K562 (cell line): ENCODE results near the gene UBFD1. TPM values are rescaled to one million over a fixed set of nuclear protein-coding genes. Genes with fewer than 3 reads are reported as not detected.

ENCODE experiments used
- ELF1 ChIP-seq: fragments of 200-800 bp; sonication (Bioruptor generic); IDR thresholded peaks from 2 replicates; pipeline ENCODE4 v1.6.1; 2016; ENCODE audit warnings: missing genetic modification characterization, missing compliant biosample characterization
- GATA2 ChIP-seq: sonication (generic); formaldehyde crosslinking; IDR thresholded peaks from 2 replicates; pipeline ENCODE4 v1.4.0; 2020; ENCODE audit warnings: mild to moderate bottlenecking, missing genetic modification reagents
- HDAC6 ChIP-seq: IDR thresholded peaks from 2 replicates; pipeline ENCODE4 v1.6.1; 2012; ENCODE audit warnings: low read depth, mild to moderate bottlenecking, control low read depth, inconsistent platforms, low read length, moderate library complexity
- HNRNPK ChIP-seq: fragments of 200-400 bp; formaldehyde crosslinking; IDR thresholded peaks from one replicate; pipeline ENCODE4 v1.6.1; 2018; ENCODE audit warnings: mild to moderate bottlenecking, low read depth, low read length; ENCODE audit not compliant: poor library complexity, severe bottlenecking
- KAT7 ChIP-seq: sonication (generic); formaldehyde crosslinking; IDR thresholded peaks from 2 replicates; pipeline ENCODE4 v1.8.0; 2022; ENCODE audit warnings: missing genetic modification reagents, mild to moderate bottlenecking, borderline replicate concordance
- NCOA2 ChIP-seq, 2 experiments: fragments of 450-650 bp; IDR thresholded peaks; 2 replicates each; pipeline ENCODE4 v1.6.1; 2018; ENCODE audit warnings: mild to moderate bottlenecking in 2 of 2, moderate library complexity in 1 of 2; ENCODE audit not compliant: partially characterized antibody in 2 of 2
- PCBP2 ChIP-seq: fragments of 200-400 bp; formaldehyde crosslinking; IDR thresholded peaks from 2 replicates; pipeline ENCODE4 v1.6.1; 2018; ENCODE audit warnings: low read length, low read depth, mild to moderate bottlenecking, moderate library complexity; ENCODE audit not compliant: poor library complexity, severe bottlenecking
- RBM22 ChIP-seq: fragments of 200-400 bp; formaldehyde crosslinking; IDR thresholded peaks from 2 replicates; pipeline ENCODE4 v1.6.1; 2018; ENCODE audit warnings: low read length, low read depth; ENCODE audit not compliant: poor library complexity, severe bottlenecking
- XRCC5 ChIP-seq: fragments of 200-400 bp; formaldehyde crosslinking; IDR thresholded peaks from 2 replicates; pipeline ENCODE4 v1.6.1; 2017; ENCODE audit warnings: low read depth, mild to moderate bottlenecking, low read length
- ZNF561 ChIP-seq: fragments of 450-650 bp; formaldehyde crosslinking; conservative IDR thresholded peaks from 2 replicates; pipeline ENCODE4 v1.4.0; 2020; ENCODE audit warnings: mild to moderate bottlenecking, moderate library complexity
- ZNF668 ChIP-seq: fragments of 250-450 bp; sonication (Bioruptor Pico); IDR thresholded peaks from 2 replicates; pipeline ENCODE4 v1.8.0; 2022; ENCODE audit warnings: mild to moderate bottlenecking, inconsistent platforms
- ZNF695 ChIP-seq: fragments of 450-650 bp; formaldehyde crosslinking; IDR thresholded peaks from 2 replicates; pipeline ENCODE4 v1.4.0; 2020; ENCODE audit warnings: mild to moderate bottlenecking, moderate library complexity
- polyA plus RNA-seq, 8 experiments: library from polyadenylated mRNA; depleted of rRNA in 4 of 8; stranded (reverse) in 5 of 8; unstranded in 3 of 8; fragments of >200 nt; fragmentation: Nextera tagmentation in 2 of 8; fragmentation: Illumina TruSeq in 1 of 8; extraction: Ambion mirVana in 2 of 8; extraction: Trizol in 1 of 8; gene quantifications; 2 replicates each; pipeline versions ENCODE4 v1.2.1 to v1.2.3, GENCODE V29; 2011 to 2014; ENCODE audit warnings: inconsistent platforms in 1 of 8, missing spikeins in 1 of 8
- total RNA-seq, 7 experiments: library from RNA; depleted of rRNA in 6 of 7; stranded (reverse); fragments of >200 nt in 6 of 7; fragmentation: Illumina TruSeq in 2 of 7; extraction: Trizol in 2 of 7; gene quantifications; 2 replicates each; pipeline versions ENCODE4 v1.2.1 to v1.2.3, GENCODE V29; 2011 to 2021; ENCODE audit warnings: low replicate concordance in 1 of 7
- TF ChIP-seq, protein P1 (sequence below): fragments of 200-800 bp; sonication (Bioruptor generic); IDR thresholded peaks from 2 replicates; pipeline ENCODE4 v1.6.1; 2016; ENCODE audit warnings: missing genetic modification characterization, missing compliant biosample characterization
- TF ChIP-seq, protein P2 (sequence below): fragments of 450-650 bp; formaldehyde crosslinking; IDR thresholded peaks from 2 replicates; pipeline ENCODE4 v1.4.0; 2022; ENCODE audit warnings: mild to moderate bottlenecking, moderate library complexity

Gene UBFD1
- total and polyA plus RNA-seq, 9 of the 15 experiments (the other 6 are each of a cell fraction or from before 2014, with no cell fraction given): 10.7 to 66.2 (median 34.0) TPM

DNA sequence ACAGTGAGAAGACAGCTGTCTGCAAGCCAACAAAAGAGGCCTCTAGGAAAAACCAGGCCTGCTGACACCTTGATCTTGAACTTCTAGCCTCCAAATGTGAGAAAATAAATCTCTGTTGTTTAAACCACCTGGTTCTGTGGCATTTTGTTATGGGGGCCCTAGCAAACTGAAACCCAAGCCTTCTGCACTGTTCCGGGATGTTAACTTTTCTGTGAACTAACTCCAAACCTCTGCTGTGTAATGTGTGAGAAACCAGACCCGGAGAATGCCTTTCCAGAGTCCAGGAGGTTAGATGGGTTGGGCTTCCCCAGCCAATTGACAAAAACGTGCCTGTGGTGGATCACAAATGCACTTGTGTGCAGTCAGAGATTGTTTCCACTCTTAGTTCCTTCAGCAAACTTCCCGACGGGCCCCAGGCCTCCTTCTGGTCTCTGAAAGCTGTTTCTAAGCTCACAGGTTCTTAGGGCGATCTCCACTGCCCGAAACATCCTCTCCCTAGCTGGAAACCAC is 33.6 kb upstream of the UBFD1 start (continued):
- no peak for TF ChIP-seq PCBP2
- TF ChIP-seq HDAC6: no peak
- TF ChIP-seq, protein P1, sequence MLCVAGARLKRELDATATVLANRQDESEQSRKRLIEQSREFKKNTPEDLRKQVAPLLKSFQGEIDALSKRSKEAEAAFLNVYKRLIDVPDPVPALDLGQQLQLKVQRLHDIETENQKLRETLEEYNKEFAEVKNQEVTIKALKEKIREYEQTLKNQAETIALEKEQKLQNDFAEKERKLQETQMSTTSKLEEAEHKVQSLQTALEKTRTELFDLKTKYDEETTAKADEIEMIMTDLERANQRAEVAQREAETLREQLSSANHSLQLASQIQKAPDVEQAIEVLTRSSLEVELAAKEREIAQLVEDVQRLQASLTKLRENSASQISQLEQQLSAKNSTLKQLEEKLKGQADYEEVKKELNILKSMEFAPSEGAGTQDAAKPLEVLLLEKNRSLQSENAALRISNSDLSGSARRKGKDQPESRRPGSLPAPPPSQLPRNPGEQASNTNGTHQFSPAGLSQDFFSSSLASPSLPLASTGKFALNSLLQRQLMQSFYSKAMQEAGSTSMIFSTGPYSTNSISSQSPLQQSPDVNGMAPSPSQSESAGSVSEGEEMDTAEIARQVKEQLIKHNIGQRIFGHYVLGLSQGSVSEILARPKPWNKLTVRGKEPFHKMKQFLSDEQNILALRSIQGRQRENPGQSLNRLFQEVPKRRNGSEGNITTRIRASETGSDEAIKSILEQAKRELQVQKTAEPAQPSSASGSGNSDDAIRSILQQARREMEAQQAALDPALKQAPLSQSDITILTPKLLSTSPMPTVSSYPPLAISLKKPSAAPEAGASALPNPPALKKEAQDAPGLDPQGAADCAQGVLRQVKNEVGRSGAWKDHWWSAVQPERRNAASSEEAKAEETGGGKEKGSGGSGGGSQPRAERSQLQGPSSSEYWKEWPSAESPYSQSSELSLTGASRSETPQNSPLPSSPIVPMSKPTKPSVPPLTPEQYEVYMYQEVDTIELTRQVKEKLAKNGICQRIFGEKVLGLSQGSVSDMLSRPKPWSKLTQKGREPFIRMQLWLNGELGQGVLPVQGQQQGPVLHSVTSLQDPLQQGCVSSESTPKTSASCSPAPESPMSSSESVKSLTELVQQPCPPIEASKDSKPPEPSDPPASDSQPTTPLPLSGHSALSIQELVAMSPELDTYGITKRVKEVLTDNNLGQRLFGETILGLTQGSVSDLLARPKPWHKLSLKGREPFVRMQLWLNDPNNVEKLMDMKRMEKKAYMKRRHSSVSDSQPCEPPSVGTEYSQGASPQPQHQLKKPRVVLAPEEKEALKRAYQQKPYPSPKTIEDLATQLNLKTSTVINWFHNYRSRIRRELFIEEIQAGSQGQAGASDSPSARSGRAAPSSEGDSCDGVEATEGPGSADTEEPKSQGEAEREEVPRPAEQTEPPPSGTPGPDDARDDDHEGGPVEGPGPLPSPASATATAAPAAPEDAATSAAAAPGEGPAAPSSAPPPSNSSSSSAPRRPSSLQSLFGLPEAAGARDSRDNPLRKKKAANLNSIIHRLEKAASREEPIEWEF (CRISPR knock-in tag): no peak
- TF ChIP-seq XRCC5: no peak
- no peak for TF ChIP-seq RBM22
- TF ChIP-seq NCOA2 (IDR thresholded peaks at IDR 0.05; ENCODE audit: partially characterized antibody in 2 of 2): no peak
- TF ChIP-seq ZNF561 (CRISPR knock-in tag): no peak
- TF ChIP-seq KAT7 (CRISPR knock-in tag): no peak
- TF ChIP-seq ELF1: no peak
- no peak for TF ChIP-seq HNRNPK
- TF ChIP-seq ZNF695 (CRISPR knock-in tag): no peak
- TF ChIP-seq GATA2: no peak
- TF ChIP-seq, protein P2, sequence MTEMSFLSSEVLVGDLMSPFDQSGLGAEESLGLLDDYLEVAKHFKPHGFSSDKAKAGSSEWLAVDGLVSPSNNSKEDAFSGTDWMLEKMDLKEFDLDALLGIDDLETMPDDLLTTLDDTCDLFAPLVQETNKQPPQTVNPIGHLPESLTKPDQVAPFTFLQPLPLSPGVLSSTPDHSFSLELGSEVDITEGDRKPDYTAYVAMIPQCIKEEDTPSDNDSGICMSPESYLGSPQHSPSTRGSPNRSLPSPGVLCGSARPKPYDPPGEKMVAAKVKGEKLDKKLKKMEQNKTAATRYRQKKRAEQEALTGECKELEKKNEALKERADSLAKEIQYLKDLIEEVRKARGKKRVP (CRISPR knock-in tag): no peak
- no peak for TF ChIP-seq ZNF668 (CRISPR knock-in tag)
